ENCODE results near the gene PTPRG. TPM values are rescaled to one million over a fixed set of nuclear protein-coding genes. Genes with fewer than 3 reads are reported as not detected.

The PTPRG gene
- total and polyA plus RNA-seq, 4 donors = 3.6 to 35.6 (median 8.1) TPM

GRCh38 chr3:62161371-62161770 is 600.0 kb downstream of the PTPRG start (continued):
- TF ChIP-seq REST (IDR thresholded peaks at IDR 0.05) (no peak), EGR1 (IDR thresholded peaks at IDR 0.05; ENCODE audit: low read depth in 2 of 2) (no peak)

GRCh38 chr3:62164196-62164595 is 602.8 kb downstream of the PTPRG start:
- Histone ChIP-seq H3K27me3 (ENCODE audit: control insufficient read depth in 4 of 4, insufficient read depth in 4 of 4, low read length in 3 of 4) (no peaks in the 10 kb centered on the region), H3K36me3 (ENCODE audit: control insufficient read depth in 4 of 4, insufficient read depth in 3 of 4, low read depth in 1 of 4, low read length in 3 of 4) (peaks cover 0 to 3% (median 0%) of the 10 kb centered on the region in 4 donors), H3K9me3 (ENCODE audit: control insufficient read depth in 4 of 4, low read length in 3 of 4) (no peaks in the 10 kb centered on the region), H3K27ac (ENCODE audit: low read depth in 1 of 2, low read length in 2 of 2) (no peak overlapping the region), H3K4me3 (ENCODE audit: low read depth in 1 of 3, low read length in 3 of 3) (no peak overlapping the region), H3K4me1 (ENCODE audit: control insufficient read depth in 4 of 4, insufficient read depth in 4 of 4, low read length in 3 of 4) (no peaks in the 10 kb centered on the region), H3K9ac (ENCODE audit: low read depth in 1 of 2, low read length in 2 of 2) (no peak overlapping the region)
- WGBS = 90% methylated on average over 5 of the region's 5 CpGs
- TF ChIP-seq REST (IDR thresholded peaks at IDR 0.05) (no peak), RAD21 (IDR thresholded peaks at IDR 0.05) (no peak), GABPA (IDR thresholded peaks at IDR 0.05 in 1 of 2, conservative IDR thresholded peaks at IDR 0.05 in 1 of 2) (no peak), EGR1 (IDR thresholded peaks at IDR 0.05; ENCODE audit: low read depth in 2 of 2) (no peak), FOXA2 (IDR thresholded peaks at IDR 0.05) (no peak), FOXA1 (IDR thresholded peaks at IDR 0.05) (no peak), JUND (IDR thresholded peaks at IDR 0.05) (no peak), TAF1 (conservative IDR thresholded peaks at IDR 0.05) (no peak), SP1 (IDR thresholded peaks at IDR 0.05) (no peak), NR2F2 (IDR thresholded peaks at IDR 0.05) (no peak), HNF4A (conservative IDR thresholded peaks at IDR 0.05) (no peak), RXRA (IDR thresholded peaks at IDR 0.05) (no peak), ZBTB33 (IDR thresholded peaks at IDR 0.05) (no peak), HNF4G (IDR thresholded peaks at IDR 0.05) (no peak)
- TF ChIP-seq, protein P1, sequence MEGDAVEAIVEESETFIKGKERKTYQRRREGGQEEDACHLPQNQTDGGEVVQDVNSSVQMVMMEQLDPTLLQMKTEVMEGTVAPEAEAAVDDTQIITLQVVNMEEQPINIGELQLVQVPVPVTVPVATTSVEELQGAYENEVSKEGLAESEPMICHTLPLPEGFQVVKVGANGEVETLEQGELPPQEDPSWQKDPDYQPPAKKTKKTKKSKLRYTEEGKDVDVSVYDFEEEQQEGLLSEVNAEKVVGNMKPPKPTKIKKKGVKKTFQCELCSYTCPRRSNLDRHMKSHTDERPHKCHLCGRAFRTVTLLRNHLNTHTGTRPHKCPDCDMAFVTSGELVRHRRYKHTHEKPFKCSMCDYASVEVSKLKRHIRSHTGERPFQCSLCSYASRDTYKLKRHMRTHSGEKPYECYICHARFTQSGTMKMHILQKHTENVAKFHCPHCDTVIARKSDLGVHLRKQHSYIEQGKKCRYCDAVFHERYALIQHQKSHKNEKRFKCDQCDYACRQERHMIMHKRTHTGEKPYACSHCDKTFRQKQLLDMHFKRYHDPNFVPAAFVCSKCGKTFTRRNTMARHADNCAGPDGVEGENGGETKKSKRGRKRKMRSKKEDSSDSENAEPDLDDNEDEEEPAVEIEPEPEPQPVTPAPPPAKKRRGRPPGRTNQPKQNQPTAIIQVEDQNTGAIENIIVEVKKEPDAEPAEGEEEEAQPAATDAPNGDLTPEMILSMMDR (IDR thresholded peaks at IDR 0.05; ENCODE audit: low read depth, low read length, missing input control) = no peak
- TF ChIP-seq, protein P2, sequence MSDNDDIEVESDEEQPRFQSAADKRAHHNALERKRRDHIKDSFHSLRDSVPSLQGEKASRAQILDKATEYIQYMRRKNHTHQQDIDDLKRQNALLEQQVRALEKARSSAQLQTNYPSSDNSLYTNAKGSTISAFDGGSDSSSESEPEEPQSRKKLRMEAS (IDR thresholded peaks at IDR 0.05) = no peak
- no peak for DNase-seq (ENCODE audit: low spot score)

All from liver (tissue), 9 donors.